HEK293 (cell line): ENCODE measurements around the gene TNKS2.

Experiments used
- CTCF ChIA-PET: fragments of 350-600 bp; formaldehyde crosslinking; extraction: SDS; loops from one replicate; lab custom pipeline; 2021; ENCODE audit warnings: antibody characterized with exemption; lab: Yijun Ruan, JAX
- POLR2A ChIA-PET: fragments of 300-600 bp; formaldehyde crosslinking; extraction: SDS; loops from one replicate; lab custom pipeline; 2020; ENCODE audit warnings: antibody characterized with exemption, inconsistent platforms; lab: Yijun Ruan, JAX
- H3K27ac ChIP-seq: fragments of 200-500 bp; sonication (Bioruptor generic); 2 replicates; pipeline ENCODE4 v1.5.1; 2014; ENCODE audit warnings: low read depth, low read length, control low read depth, inconsistent platforms; ENCODE audit errors: extremely low read depth
- H3K36me3 ChIP-seq, 2 experiments: fragments of 200-500 bp in 1 of 2; sonication (Bioruptor generic) in 1 of 2; 1 replicate in 1 of 2; 2 replicates in 1 of 2; pipeline ENCODE4 v1.5.1; 2014 to 2017; ENCODE audit warnings: inconsistent platforms in 2 of 2, low read length in 2 of 2; ENCODE audit not compliant: control insufficient read depth in 2 of 2, insufficient read depth in 1 of 2
- H3K4me1 ChIP-seq: fragments of 200-500 bp; sonication (Bioruptor generic); 2 replicates; pipeline ENCODE4 v1.5.1; 2014; ENCODE audit warnings: mild to moderate bottlenecking, low read length, inconsistent platforms; ENCODE audit not compliant: control insufficient read depth, insufficient read depth
- H3K4me3 ChIP-seq: 2 replicates; pipeline ENCODE4 v1.5.1; 2011; ENCODE audit warnings: low read depth, mild to moderate bottlenecking, control low read depth, low read length, moderate library complexity
- H3K9me3 ChIP-seq: fragments of 200-500 bp; sonication (Bioruptor generic); 2 replicates; pipeline ENCODE4 v1.5.1; 2014; ENCODE audit warnings: low read depth, low read length, inconsistent platforms; ENCODE audit not compliant: control insufficient read depth, insufficient read depth
- GLIS2 ChIP-seq: fragments of 450-650 bp; formaldehyde crosslinking; IDR thresholded peaks from 2 replicates; pipeline ENCODE4 v1.5.1; 2016; ENCODE audit warnings: missing biosample characterization, missing genetic modification characterization
- HOXD13 ChIP-seq: sonication (generic); formaldehyde crosslinking; IDR thresholded peaks from 2 replicates; pipeline ENCODE4 v1.8.0; 2022; ENCODE audit warnings: missing genetic modification reagents, borderline replicate concordance
- SALL2 ChIP-seq: fragments of 450-650 bp; formaldehyde crosslinking; IDR thresholded peaks from 2 replicates; pipeline ENCODE4 v1.5.0; 2017; ENCODE audit warnings: missing biosample characterization, mild to moderate bottlenecking, missing genetic modification characterization, borderline replicate concordance
- TCF7L2 ChIP-seq: IDR thresholded peaks from 2 replicates; pipeline ENCODE4 v1.6.1; 2011; ENCODE audit warnings: low read depth, mild to moderate bottlenecking, inconsistent platforms, low read length, moderate library complexity, borderline replicate concordance
- ZIC2 ChIP-seq: fragments of 450-650 bp; formaldehyde crosslinking; IDR thresholded peaks from 2 replicates; pipeline ENCODE4 v1.5.1; 2016; ENCODE audit warnings: missing biosample characterization, missing genetic modification characterization
- ZNF10 ChIP-seq: fragments of 450-650 bp; formaldehyde crosslinking; IDR thresholded peaks from 2 replicates; pipeline ENCODE4 v1.5.1; 2017; ENCODE audit warnings: missing biosample characterization, missing genetic modification characterization
- ZNF112 ChIP-seq: fragments of 450-650 bp; formaldehyde crosslinking; IDR thresholded peaks from 2 replicates; pipeline ENCODE4 v1.5.0; 2017; ENCODE audit warnings: missing biosample characterization, missing genetic modification characterization
- ZNF292 ChIP-seq: fragments of 450-650 bp; formaldehyde crosslinking; IDR thresholded peaks from 2 replicates; pipeline ENCODE4 v1.5.1; 2016; ENCODE audit warnings: low read depth, missing biosample characterization, missing genetic modification characterization, borderline replicate concordance
- ZNF302 ChIP-seq: fragments of 450-650 bp; formaldehyde crosslinking; IDR thresholded peaks from 2 replicates; pipeline ENCODE4 v1.5.1; 2016; ENCODE audit warnings: missing biosample characterization, missing genetic modification characterization, low read depth
- ZNF335 ChIP-seq: fragments of 450-650 bp; formaldehyde crosslinking; conservative IDR thresholded peaks from 2 replicates; pipeline ENCODE4 v1.5.1; 2016; ENCODE audit warnings: missing biosample characterization, missing genetic modification characterization
- ZNF391 ChIP-seq: fragments of 450-650 bp; formaldehyde crosslinking; IDR thresholded peaks from 2 replicates; pipeline ENCODE4 v1.5.1; 2016; ENCODE audit warnings: low read depth, missing biosample characterization, missing genetic modification characterization, borderline replicate concordance
- ZNF423 ChIP-seq: fragments of 450-650 bp; formaldehyde crosslinking; IDR thresholded peaks from 2 replicates; pipeline ENCODE4 v1.5.1; 2016; ENCODE audit warnings: missing biosample characterization, missing genetic modification characterization
- ZNF514 ChIP-seq: fragments of 450-650 bp; formaldehyde crosslinking; IDR thresholded peaks from 2 replicates; pipeline ENCODE4 v1.5.1; 2016; ENCODE audit warnings: missing biosample characterization, missing genetic modification characterization
- ZNF521 ChIP-seq: fragments of 450-650 bp; formaldehyde crosslinking; IDR thresholded peaks from 2 replicates; pipeline ENCODE4 v1.5.1; 2017; ENCODE audit warnings: missing biosample characterization, mild to moderate bottlenecking, missing genetic modification characterization
- ZNF585B ChIP-seq: fragments of 450-650 bp; formaldehyde crosslinking; IDR thresholded peaks from 2 replicates; pipeline ENCODE4 v1.5.1; 2016; ENCODE audit warnings: missing biosample characterization, missing genetic modification characterization
- ZNF776 ChIP-seq: fragments of 450-650 bp; formaldehyde crosslinking; IDR thresholded peaks from 2 replicates; pipeline ENCODE4 v1.5.0; 2017; ENCODE audit warnings: missing biosample characterization, missing genetic modification characterization, borderline replicate concordance
- ZNF777 ChIP-seq: fragments of 450-650 bp; formaldehyde crosslinking; IDR thresholded peaks from 2 replicates; pipeline ENCODE4 v1.5.1; 2017; ENCODE audit warnings: missing biosample characterization, missing genetic modification characterization, borderline replicate concordance
- ZNF792 ChIP-seq: fragments of 450-650 bp; formaldehyde crosslinking; IDR thresholded peaks from 2 replicates; pipeline ENCODE4 v1.5.1; 2016; ENCODE audit warnings: missing biosample characterization, missing genetic modification characterization
- ZSCAN23 ChIP-seq: fragments of 450-650 bp; formaldehyde crosslinking; IDR thresholded peaks from 2 replicates; pipeline ENCODE4 v1.5.1; 2016; ENCODE audit warnings: missing biosample characterization, missing genetic modification characterization
- TF ChIP-seq, protein P1 (sequence below): fragments of 450-650 bp; formaldehyde crosslinking; IDR thresholded peaks from 2 replicates; pipeline ENCODE4 v1.5.1; 2016; ENCODE audit warnings: missing biosample characterization, missing genetic modification characterization
- TF ChIP-seq, protein P2 (sequence below): fragments of 450-650 bp; IDR thresholded peaks from 2 replicates; pipeline ENCODE4 v1.5.1; 2018; ENCODE audit warnings: missing biosample characterization, missing genetic modification characterization
- TF ChIP-seq, protein P3 (sequence below): fragments of 450-650 bp; formaldehyde crosslinking; IDR thresholded peaks from 2 replicates; pipeline ENCODE4 v1.5.1; 2016; ENCODE audit warnings: missing biosample characterization, missing genetic modification characterization
- TF ChIP-seq, protein P4 (sequence below): fragments of 450-650 bp; formaldehyde crosslinking; IDR thresholded peaks from 2 replicates; pipeline ENCODE4 v1.5.1; 2016; ENCODE audit warnings: missing biosample characterization, missing genetic modification characterization
- TF ChIP-seq, protein P5 (sequence below): fragments of 450-650 bp; formaldehyde crosslinking; IDR thresholded peaks from 2 replicates; pipeline ENCODE4 v1.5.1; 2016; ENCODE audit warnings: missing biosample characterization, missing genetic modification characterization, borderline replicate concordance

The TNKS2 gene

DNA sequence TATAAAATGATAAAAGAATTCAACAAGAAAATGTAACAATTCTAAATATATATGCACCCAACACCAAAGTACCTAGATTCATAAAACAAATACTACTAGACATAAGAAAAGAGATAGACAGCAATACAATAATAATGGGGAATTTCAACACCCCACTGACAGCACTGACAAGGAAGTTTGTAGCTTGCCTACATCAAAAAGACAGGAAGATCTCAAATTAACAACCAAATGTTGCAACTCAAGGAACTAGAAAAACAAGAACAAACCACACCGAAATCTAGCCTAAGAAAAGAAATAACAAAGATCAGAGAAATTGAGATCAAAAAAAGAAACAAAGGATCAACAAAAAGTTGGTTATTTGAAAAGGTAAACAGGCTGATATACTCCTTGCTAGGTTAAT lies 36.5 kb upstream of the TNKS2 start:
- Histone ChIP-seq H3K9me3 (peaks cover 2% of the 10 kb centered on the region; the same call in 1 of the 2 replicates), H3K36me3 (no peaks in the 10 kb centered on the region), H3K27ac (no peak overlapping the region), H3K4me3 (no peak overlapping the region), H3K4me1 (no peaks in the 10 kb centered on the region)
- TF ChIP-seq ZNF335 (tag by site-specific recombination), result no peak
- TF ChIP-seq, protein P1, sequence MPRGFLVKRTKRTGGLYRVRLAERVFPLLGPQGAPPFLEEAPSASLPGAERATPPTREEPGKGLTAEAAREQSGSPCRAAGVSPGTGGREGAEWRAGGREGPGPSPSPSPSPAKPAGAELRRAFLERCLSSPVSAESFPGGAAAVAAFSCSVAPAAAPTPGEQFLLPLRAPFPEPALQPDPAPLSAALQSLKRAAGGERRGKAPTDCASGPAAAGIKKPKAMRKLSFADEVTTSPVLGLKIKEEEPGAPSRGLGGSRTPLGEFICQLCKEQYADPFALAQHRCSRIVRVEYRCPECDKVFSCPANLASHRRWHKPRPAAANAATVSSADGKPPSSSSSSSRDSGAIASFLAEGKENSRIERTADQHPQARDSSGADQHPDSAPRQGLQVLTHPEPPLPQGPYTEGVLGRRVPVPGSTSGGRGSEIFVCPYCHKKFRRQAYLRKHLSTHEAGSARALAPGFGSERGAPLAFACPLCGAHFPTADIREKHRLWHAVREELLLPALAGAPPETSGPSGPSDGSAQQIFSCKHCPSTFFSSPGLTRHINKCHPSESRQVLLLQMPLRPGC (tag by site-specific recombination), result no peak
- TF ChIP-seq ZNF792 (tag by site-specific recombination), result no peak
- TF ChIP-seq, protein P2, sequence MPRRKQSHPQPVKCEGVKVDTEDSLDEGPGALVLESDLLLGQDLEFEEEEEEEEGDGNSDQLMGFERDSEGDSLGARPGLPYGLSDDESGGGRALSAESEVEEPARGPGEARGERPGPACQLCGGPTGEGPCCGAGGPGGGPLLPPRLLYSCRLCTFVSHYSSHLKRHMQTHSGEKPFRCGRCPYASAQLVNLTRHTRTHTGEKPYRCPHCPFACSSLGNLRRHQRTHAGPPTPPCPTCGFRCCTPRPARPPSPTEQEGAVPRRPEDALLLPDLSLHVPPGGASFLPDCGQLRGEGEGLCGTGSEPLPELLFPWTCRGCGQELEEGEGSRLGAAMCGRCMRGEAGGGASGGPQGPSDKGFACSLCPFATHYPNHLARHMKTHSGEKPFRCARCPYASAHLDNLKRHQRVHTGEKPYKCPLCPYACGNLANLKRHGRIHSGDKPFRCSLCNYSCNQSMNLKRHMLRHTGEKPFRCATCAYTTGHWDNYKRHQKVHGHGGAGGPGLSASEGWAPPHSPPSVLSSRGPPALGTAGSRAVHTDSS, result no peak
- TF ChIP-seq GLIS2 (tag by site-specific recombination), result no peak
- TF ChIP-seq ZSCAN23 (tag by site-specific recombination), result no peak
- POLR2A ChIA-PET, result no interaction called here
- CTCF ChIA-PET, result interaction anchor here (5.7 kb wide), 1 partner anchor 152 kb away, joined by 56 read pairs; no protein-coding TSS in a partner anchor

DNA sequence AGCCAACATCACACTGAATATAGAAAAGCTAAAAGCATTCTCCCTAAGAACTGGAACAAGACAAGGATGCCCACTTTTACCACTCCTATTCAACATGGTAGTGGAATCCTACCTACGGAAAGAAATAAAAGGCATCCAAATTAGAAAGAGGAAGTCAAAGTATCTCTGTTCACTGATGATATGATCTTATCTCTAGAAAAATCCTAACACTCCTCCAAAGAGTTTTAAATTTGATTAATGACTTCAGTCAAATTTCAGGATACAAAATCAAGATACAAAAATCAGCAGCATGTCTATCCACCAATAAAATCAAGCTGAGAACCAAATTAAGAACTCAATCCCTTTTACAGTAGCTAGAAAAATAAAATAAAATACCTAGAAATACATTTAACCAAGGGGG lies 35.3 kb upstream of the TNKS2 start:
- no peak overlapping the region for H3K27ac ChIP-seq
- no peak for TF ChIP-seq HOXD13 (CRISPR knock-in tag)
- TF ChIP-seq TCF7L2, result no peak
- TF ChIP-seq ZNF292 (tag by site-specific recombination), result no peak
- no peak for TF ChIP-seq ZNF776
- no peak for TF ChIP-seq ZNF10 (tag by site-specific recombination)
- no peak for TF ChIP-seq ZNF585B (tag by site-specific recombination)
- TF ChIP-seq, protein P3, sequence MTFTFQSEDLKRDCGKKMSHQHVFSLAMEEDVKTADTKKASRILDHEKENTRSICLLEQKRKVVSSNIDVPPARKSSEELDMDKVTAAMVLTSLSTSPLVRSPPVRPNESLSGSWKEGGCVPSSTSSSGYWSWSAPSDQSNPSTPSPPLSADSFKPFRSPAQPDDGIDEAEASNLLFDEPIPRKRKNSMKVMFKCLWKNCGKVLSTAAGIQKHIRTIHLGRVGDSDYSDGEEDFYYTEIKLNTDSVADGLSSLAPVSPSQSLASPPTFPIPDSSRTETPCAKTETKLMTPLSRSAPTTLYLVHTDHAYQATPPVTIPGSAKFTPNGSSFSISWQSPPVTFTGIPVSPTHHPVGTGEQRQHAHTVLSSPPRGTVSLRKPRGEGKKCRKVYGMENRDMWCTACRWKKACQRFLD (tag by site-specific recombination), result no peak
- TF ChIP-seq ZNF302 (tag by site-specific recombination), result no peak
- TF ChIP-seq, protein P4, sequence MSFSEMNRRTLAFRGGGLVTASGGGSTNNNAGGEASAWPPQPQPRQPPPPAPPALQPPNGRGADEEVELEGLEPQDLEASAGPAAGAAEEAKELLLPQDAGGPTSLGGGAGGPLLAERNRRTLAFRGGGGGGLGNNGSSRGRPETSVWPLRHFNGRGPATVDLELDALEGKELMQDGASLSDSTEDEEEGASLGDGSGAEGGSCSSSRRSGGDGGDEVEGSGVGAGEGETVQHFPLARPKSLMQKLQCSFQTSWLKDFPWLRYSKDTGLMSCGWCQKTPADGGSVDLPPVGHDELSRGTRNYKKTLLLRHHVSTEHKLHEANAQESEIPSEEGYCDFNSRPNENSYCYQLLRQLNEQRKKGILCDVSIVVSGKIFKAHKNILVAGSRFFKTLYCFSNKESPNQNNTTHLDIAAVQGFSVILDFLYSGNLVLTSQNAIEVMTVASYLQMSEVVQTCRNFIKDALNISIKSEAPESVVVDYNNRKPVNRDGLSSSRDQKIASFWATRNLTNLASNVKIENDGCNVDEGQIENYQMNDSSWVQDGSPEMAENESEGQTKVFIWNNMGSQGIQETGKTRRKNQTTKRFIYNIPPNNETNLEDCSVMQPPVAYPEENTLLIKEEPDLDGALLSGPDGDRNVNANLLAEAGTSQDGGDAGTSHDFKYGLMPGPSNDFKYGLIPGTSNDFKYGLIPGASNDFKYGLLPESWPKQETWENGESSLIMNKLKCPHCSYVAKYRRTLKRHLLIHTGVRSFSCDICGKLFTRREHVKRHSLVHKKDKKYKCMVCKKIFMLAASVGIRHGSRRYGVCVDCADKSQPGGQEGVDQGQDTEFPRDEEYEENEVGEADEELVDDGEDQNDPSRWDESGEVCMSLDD (tag by site-specific recombination), result no peak
- no peak for TF ChIP-seq ZIC2 (tag by site-specific recombination)
- TF ChIP-seq ZNF777, result no peak
- no peak for TF ChIP-seq ZNF514 (tag by site-specific recombination)
- TF ChIP-seq ZNF521 (tag by site-specific recombination), result no peak
- no peak for TF ChIP-seq SALL2 (tag by site-specific recombination)
- TF ChIP-seq ZNF391 (tag by site-specific recombination), result no peak
- TF ChIP-seq, protein P5, sequence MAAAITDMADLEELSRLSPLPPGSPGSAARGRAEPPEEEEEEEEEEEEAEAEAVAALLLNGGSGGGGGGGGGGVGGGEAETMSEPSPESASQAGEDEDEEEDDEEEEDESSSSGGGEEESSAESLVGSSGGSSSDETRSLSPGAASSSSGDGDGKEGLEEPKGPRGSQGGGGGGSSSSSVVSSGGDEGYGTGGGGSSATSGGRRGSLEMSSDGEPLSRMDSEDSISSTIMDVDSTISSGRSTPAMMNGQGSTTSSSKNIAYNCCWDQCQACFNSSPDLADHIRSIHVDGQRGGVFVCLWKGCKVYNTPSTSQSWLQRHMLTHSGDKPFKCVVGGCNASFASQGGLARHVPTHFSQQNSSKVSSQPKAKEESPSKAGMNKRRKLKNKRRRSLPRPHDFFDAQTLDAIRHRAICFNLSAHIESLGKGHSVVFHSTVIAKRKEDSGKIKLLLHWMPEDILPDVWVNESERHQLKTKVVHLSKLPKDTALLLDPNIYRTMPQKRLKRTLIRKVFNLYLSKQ (tag by site-specific recombination), result no peak
- no peak for TF ChIP-seq ZNF112 (tag by site-specific recombination)
- no peak for TF ChIP-seq ZNF423 (tag by site-specific recombination)
- POLR2A ChIA-PET, result no interaction called here
- H3K9me3 ChIP-seq, result peaks cover 2% of the 10 kb centered on the region; the same call in 1 of the 2 replicates
- H3K4me3 ChIP-seq, result no peak overlapping the region
- H3K4me1 ChIP-seq, result no peaks in the 10 kb centered on the region
- CTCF ChIA-PET, result interaction anchor here (0.6 to 1.0 kb wide), 2 partner anchors 136 to 150 kb away, joined by 4 read pairs; no protein-coding TSS in a partner anchor
- H3K36me3 ChIP-seq, result no peaks in the 10 kb centered on the region
